AG20443 (cell line): ENCODE results near the gene TBXAS1.
A peak's percentile ranks its signal among the peaks of the same experiment; 100 is the strongest.
"Not testable (repeated sequence)": the region's sequence is repeated elsewhere in the genome, so short reads cannot be mapped to it uniquely, and the experiment has no call there.

Source experiments
- DNase-seq: peaks from one replicate; pipeline ENCODE4 v3.0.0; 2012; ENCODE audit warnings: low spot score, mixed read lengths

TBXAS1 gene

DNA sequence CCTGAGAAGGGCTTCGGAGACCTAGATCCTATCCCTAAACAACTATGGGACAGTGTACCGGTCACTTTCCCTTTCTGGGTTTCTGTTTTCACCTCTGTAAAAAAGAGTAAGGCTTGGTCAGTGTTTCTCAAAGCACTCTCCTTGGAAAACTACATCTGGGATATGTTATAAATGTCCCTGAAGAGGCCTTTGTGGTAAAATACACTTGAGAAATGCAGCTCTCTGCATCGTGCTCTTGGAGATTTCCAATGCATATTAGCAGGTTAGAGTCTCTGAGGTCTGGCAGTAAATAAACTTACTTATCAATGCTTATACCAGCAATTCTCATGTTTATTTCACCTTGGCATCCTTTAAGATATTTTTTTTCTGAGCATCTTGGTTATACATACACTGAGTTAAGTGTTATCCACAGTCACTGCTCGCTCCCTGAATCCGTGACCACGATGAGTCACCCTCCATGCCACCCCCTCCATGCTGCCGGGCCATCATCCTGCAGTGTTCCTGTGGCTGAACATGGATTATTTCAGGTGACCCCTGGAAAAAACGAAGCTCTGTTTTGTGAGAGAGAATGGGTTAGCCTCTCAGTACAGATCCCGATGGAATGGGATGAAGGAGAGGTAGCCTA is 3.3 kb upstream of the TBXAS1 start:
- peak; percentile 75 for DNase-seq

GRCh38 chr7:139827042-139827441 is 2.0 kb upstream of the TBXAS1 start:
- DNase-seq = no peak

- DNase-seq = no peak
Observed at GRCh38 chr7:139828446-139828845, 618 bp upstream of the TBXAS1 start.

GRCh38 chr7:139829775-139830117 is 682 bp downstream of the TBXAS1 start:
- no peak for DNase-seq

DNA sequence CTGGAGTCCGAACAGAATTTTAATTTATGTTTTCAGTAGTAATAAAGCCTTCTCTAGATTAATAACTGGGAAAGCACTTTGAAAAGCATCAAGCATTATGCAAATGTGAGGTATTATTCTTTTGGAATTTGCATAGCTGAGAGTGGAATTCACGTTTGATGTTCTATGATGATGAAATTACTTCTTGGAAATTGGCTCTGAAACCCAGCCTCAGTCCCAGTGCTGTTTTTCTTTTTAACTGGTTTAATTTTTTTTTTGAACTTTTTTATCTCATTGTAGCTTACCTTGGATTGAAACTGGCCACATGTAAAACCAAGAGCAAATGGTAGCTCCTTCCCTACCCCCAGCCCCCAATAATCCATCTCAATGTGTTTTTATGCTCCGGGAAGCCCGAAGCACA is 1.2 kb downstream of the TBXAS1 start:
- no peak for DNase-seq

DNA sequence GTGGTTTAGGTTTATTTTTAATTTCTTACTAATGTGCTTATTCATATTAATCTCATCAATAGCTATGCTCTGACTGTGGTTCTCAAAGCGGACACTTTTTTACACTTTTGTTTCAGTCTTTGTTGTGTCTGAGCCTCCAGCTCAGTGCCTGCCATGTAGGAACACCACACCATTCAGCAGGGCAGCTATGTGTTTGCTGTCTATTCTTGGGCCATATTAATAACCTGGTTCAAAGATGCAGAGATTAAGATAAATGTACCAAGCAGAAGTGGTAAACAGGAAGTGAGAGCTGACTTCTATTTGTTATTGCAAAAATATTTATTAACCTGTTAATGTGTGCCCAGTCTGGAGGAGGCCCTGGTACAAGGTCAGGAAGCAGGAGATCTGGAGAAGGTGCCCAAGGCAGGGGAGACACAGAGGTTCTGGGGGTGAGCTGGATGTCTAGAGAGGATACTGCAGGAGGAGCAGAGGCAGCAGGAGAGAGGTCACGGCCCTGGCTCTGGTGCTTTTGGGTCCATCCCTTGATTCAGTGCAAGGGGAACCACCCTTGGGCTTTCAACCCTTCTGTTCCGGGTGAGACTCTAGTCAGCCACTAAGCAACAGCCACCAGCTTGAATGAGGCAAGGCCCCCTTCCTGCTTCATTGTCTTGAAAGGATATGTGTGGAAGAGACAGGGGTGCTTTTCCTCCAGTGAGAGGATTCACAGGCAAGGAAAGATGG is 1.9 kb downstream of the TBXAS1 start:
- no peak for DNase-seq

GRCh38 chr7:139835848-139836247 is 6.8 kb downstream of the TBXAS1 start:
- DNase-seq = not testable (repeated sequence)

GRCh38 chr7:139837291-139837690 is 8.2 kb downstream of the TBXAS1 start:
- not testable (repeated sequence) for DNase-seq

- DNase-seq = no peak
Observed at GRCh38 chr7:139838276-139838675, 9.2 kb downstream of the TBXAS1 start.

- no peak for DNase-seq
Observed at GRCh38 chr7:139838876-139839275, 9.8 kb downstream of the TBXAS1 start.

GRCh38 chr7:139840776-139841175 is 11.7 kb downstream of the TBXAS1 start:
- DNase-seq = no peak

DNA sequence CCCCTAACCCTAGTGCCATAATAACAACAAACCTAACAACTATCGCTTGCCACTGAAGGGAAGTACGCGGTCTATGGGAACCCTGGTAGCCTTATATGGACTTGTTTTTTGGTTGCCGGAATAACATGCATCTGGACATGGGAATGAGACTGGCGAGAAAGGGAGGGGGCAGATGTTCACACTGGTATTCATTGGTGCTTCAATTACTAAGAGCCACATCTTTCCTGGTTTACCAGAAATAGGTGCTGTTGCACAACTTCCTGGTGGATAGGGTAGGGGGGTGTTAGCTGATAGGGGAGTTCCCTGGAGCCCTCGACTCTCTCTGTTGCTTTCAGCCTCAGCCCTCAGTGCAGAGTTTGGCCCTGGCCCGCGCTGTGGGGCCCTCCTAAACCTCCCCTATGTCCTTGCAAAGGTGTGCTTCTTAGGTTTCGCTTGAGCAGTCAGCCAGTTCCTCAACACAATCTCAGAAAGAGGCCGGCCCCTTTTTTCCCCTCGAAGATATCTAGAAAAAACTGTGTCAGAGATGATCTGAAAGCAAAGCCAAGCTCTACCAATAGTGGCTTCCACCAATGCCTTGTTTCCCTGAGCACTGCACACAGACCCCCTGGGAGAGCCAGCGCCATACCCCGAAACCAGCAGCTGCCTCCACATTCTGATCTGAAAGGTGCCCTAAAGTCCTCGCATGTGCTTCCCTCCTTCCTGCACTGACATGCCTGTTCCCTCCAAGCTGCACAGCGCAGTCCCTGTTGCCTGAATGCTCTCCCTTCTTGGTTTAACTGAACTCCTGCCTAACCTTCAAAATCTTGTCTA is 13.5 kb downstream of the TBXAS1 start:
- no peak for DNase-seq

DNA sequence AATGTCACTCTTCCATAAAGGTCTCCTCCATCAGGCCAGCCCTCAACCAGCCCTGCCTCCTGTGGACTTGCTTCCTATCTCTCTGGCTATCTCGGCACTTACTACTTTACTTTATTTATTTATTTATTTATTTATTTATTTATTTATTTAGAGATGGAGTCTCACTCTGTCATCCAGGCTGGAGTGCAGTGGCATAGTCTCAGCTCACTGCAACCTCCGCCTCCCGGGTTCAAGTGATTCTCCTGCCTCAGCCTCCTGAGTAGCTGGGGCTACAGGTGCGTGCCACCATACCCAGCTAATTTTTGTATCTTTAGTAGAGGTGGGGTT is 14.1 kb downstream of the TBXAS1 start:
- DNase-seq = not testable (repeated sequence)

- no peak for DNase-seq
Observed at GRCh38 chr7:139844779-139845442, 15.8 kb downstream of the TBXAS1 start.

DNA sequence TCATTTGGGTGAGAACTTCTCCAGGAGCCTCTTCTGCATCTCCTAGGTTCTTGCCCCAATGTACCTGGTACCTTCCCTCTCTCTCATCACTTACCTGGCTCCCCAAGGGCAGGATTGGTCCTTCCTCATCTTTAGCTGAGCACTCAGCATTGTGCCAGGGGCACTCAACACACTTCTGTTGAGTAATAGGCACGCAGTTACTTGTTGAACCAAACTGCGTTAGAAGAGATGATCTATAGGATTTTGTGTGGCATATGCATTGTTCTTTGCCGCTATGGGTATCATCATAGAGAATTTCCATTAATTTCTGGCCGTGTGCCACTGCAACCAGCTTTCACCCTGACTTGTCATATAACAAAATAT is 16.4 kb downstream of the TBXAS1 start:
- DNase-seq = no peak

DNA sequence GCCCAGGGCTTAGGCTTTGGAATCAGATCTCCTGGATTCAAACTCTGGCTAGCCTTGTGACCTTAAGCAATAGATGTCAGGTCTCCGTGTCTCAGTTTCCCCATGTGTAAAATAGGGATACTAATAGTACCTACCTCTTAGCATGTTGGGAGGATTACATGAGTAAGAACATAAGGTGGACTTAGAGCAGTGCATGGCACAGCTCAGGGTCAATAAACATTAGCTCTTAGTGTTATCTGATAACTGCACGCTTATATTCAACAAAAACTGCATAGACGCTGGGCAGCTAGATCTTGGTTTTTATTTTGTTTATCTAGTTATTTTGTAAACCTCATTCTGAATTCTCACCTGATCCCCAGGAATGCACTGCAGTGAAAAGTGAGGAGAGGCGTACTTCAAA is 17.2 kb downstream of the TBXAS1 start:
- no peak for DNase-seq

GRCh38 chr7:139848274-139848673 is 19.2 kb downstream of the TBXAS1 start:
- DNase-seq = no peak

- DNase-seq = no peak
Observed at GRCh38 chr7:139850906-139851305, 21.8 kb downstream of the TBXAS1 start.

GRCh38 chr7:139851770-139852481 is 22.9 kb downstream of the TBXAS1 start:
- no peak for DNase-seq

GRCh38 chr7:139852482-139852845 is 23.4 kb downstream of the TBXAS1 start:
- DNase-seq = no peak

- DNase-seq = no peak
Observed at GRCh38 chr7:139853506-139854123, 24.6 kb downstream of the TBXAS1 start.

- peak; percentile 87 for DNase-seq
Observed at GRCh38 chr7:139854124-139854511, 25.1 kb downstream of the TBXAS1 start.
